HepG2 (cell line): Measurements from ENCODE around the gene SRSF4. TPM values are rescaled to one million over a fixed set of nuclear protein-coding genes. Genes with fewer than 3 reads are reported as not detected.

Experiments
- ATAC-seq: fragments of 200-7000 bp; cut with Tn5 transposase; 3 replicates; pipeline ENCODE4 v1.9.1; 2020; ENCODE audit warnings: mild to moderate bottlenecking, moderate library complexity
- BruUV-seq: library from RNA; stranded (reverse); fragments of 400-500 nt; replicated peaks from 2 replicates; lab custom pipeline; 2021; lab: Mats Ljungman, UMichigan
- CTCF ChIA-PET: fragments of 300-600 bp; formaldehyde crosslinking; extraction: SDS; loops from one replicate; lab custom pipeline; 2021; ENCODE audit warnings: low total read pairs, inconsistent platforms, low intra/inter-chr PET ratio; lab: Yijun Ruan, JAX
- POLR2A ChIA-PET: fragments of 350-600 bp; sonication (Branson Sonifier 250); formaldehyde crosslinking; loops from one replicate; lab custom pipeline; 2020; ENCODE audit warnings: antibody characterized with exemption, inconsistent platforms; lab: Yijun Ruan, JAX
- DNase-seq: peaks from one replicate; pipeline ENCODE4 v3.0.0-alpha.2; 2015; ENCODE audit warnings: low spot score
- FAIRE-seq: peaks from 3 replicates; lab custom pipeline; 2011; peaks lifted over from hg19 to GRCh38; lab: Jason Lieb, UNC
- H2AFZ ChIP-seq: one replicate; pipeline ENCODE4 v1.6.1; 2011; ENCODE audit warnings: low read length, inconsistent platforms
- H3K27ac ChIP-seq: fragments of 300-600 bp; 3 replicates; pipeline ENCODE4 v1.8.0; 2011; ENCODE audit warnings: mixed run types, mild to moderate bottlenecking, mixed read lengths, low read length, inconsistent platforms; ENCODE audit not compliant: insufficient read depth; ENCODE audit errors: extremely low read length
- H3K27me3 ChIP-seq, 2 experiments: fragments of 200-600 bp in 1 of 2; 2 replicates in 1 of 2; 3 replicates in 1 of 2; pipeline versions ENCODE4 v1.6.0 to v1.8.0; 2011; ENCODE audit warnings: low read length in 2 of 2, mild to moderate bottlenecking in 2 of 2, moderate library complexity in 2 of 2, inconsistent platforms in 1 of 2; ENCODE audit not compliant: insufficient read depth in 2 of 2, control insufficient read depth in 1 of 2
- H3K36me3 ChIP-seq, 2 experiments: fragments of 200-600 bp in 1 of 2; replicated peaks in 1 of 2; 2 replicates in 1 of 2; 3 replicates in 1 of 2; pipeline versions ENCODE4 v1.5.1 to v1.8.0; 2011; ENCODE audit warnings: low read length in 2 of 2, inconsistent platforms in 1 of 2; ENCODE audit not compliant: insufficient read depth in 2 of 2, control insufficient read depth in 1 of 2
- H3K4me1 ChIP-seq: 2 replicates; pipeline ENCODE4 v1.5.1; 2012; ENCODE audit warnings: low read length, inconsistent platforms; ENCODE audit not compliant: insufficient read depth
- H3K4me2 ChIP-seq: 2 replicates; pipeline ENCODE4 v1.6.0; 2011; ENCODE audit warnings: low read depth, low read length, inconsistent platforms
- H3K4me3 ChIP-seq, 3 experiments: fragments of 200-600 bp in 1 of 3; sonication (generic), shearing (Covaris generic) in 1 of 3; replicated peaks in 1 of 3; 2 replicates each; pipeline ENCODE4 v1.5.1; 2011 to 2016; ENCODE audit warnings: low read length in 3 of 3, inconsistent platforms in 2 of 3, low read depth in 2 of 3, mild to moderate bottlenecking in 2 of 3, control low read depth in 1 of 3, mixed read lengths in 1 of 3; ENCODE audit not compliant: insufficient read depth in 1 of 3
- H3K79me2 ChIP-seq: one replicate; pipeline ENCODE4 v1.6.1; 2011; ENCODE audit warnings: low read length, inconsistent platforms; ENCODE audit not compliant: insufficient read depth
- H3K9ac ChIP-seq: 2 replicates; pipeline ENCODE4 v1.6.0; 2011; ENCODE audit warnings: mild to moderate bottlenecking, low read depth, low read length, inconsistent platforms; ENCODE audit not compliant: insufficient read depth
- H3K9me3 ChIP-seq: 2 replicates; pipeline ENCODE4 v1.5.1; 2012; ENCODE audit warnings: mild to moderate bottlenecking, low read length
- H4K20me1 ChIP-seq: 2 replicates; pipeline ENCODE4 v1.6.0; 2011; ENCODE audit warnings: inconsistent platforms, mild to moderate bottlenecking, low read length, moderate library complexity; ENCODE audit not compliant: insufficient read depth
- FOXA3 ChIP-seq: IDR thresholded peaks from 2 replicates; pipeline ENCODE4 v1.6.1; 2016; ENCODE audit warnings: missing genetic modification reagents, missing compliant biosample characterization
- ISX ChIP-seq: sonication (generic); formaldehyde crosslinking; conservative IDR thresholded peaks from 2 replicates; pipeline ENCODE4 v1.5.0; 2020; ENCODE audit warnings: missing genetic modification reagents
- KAT2B ChIP-seq: fragments of 150-350 bp; IDR thresholded peaks from 2 replicates; pipeline ENCODE4 v1.6.1; 2014; ENCODE audit warnings: low read depth, low read length, borderline replicate concordance
- NPAS2 ChIP-seq: sonication (generic); formaldehyde crosslinking; IDR thresholded peaks from 2 replicates; pipeline ENCODE4 v1.8.0; 2022; ENCODE audit warnings: mild to moderate bottlenecking, missing genetic modification reagents, borderline replicate concordance
- NR2F2 ChIP-seq: IDR thresholded peaks from 2 replicates; pipeline ENCODE4 v1.6.1; 2012; ENCODE audit warnings: low read depth, inconsistent platforms, borderline replicate concordance
- TARDBP ChIP-seq: sonication (generic); formaldehyde crosslinking; IDR thresholded peaks from 2 replicates; pipeline ENCODE4 v1.8.0; 2022; ENCODE audit warnings: mild to moderate bottlenecking, missing genetic modification reagents
- TEAD2 ChIP-seq: sonication (generic); formaldehyde crosslinking; IDR thresholded peaks from 2 replicates; pipeline ENCODE4 v1.9.0; 2021; ENCODE audit warnings: missing genetic modification reagents
- TRIM24 ChIP-seq: sonication (generic); formaldehyde crosslinking; IDR thresholded peaks from 2 replicates; pipeline ENCODE4 v1.8.0; 2022; ENCODE audit warnings: mild to moderate bottlenecking, missing genetic modification reagents
- ZBTB3 ChIP-seq: sonication (generic); formaldehyde crosslinking; IDR thresholded peaks from 2 replicates; pipeline ENCODE4 v1.4.0; 2020; ENCODE audit warnings: low read depth, mild to moderate bottlenecking, moderate library complexity, missing genetic modification reagents, borderline replicate concordance
- ZFP90 ChIP-seq: sonication (generic); formaldehyde crosslinking; IDR thresholded peaks from 2 replicates; pipeline ENCODE4 v1.8.0; 2022; ENCODE audit warnings: missing genetic modification reagents, mild to moderate bottlenecking, inconsistent platforms, borderline replicate concordance
- ZMAT3 ChIP-seq: sonication (generic); formaldehyde crosslinking; conservative IDR thresholded peaks from 2 replicates; pipeline ENCODE4 v1.7.0; 2021; ENCODE audit warnings: missing genetic modification reagents
- ZNF101 ChIP-seq: sonication (generic); formaldehyde crosslinking; IDR thresholded peaks from 2 replicates; pipeline ENCODE4 v1.4.0; 2020; ENCODE audit warnings: mild to moderate bottlenecking, low read depth, missing genetic modification reagents, borderline replicate concordance
- ZNF782 ChIP-seq: sonication (generic); formaldehyde crosslinking; IDR thresholded peaks from 2 replicates; pipeline ENCODE4 v1.4.0; 2020; ENCODE audit warnings: missing genetic modification reagents, mild to moderate bottlenecking, borderline replicate concordance
- WGBS: methylation state at CpG from one replicate; pipeline ENCODE4 v1.1.6; 2017; ENCODE audit warnings: low lambda C conversion rate; 5-methylcytosine and 5-hydroxymethylcytosine counted together
- in situ Hi-C: cut with HindIII; loops from 2 replicates; pipeline ENCODE4 v1.10.0; 2017; ENCODE audit warnings: low pct_unique_long_range_greater_than_20kb; ENCODE audit not compliant: extremely low pct_ligation_motif_present
- intact Hi-C: fragments of 100-400 bp; cut with micrococcal nuclease; formaldehyde crosslinking; loops from one replicate; pipeline ENCODE4 v1.10.0; 2022; ENCODE audit not compliant: unreplicated experiment
- polyA plus RNA-seq, 8 experiments: library from polyadenylated mRNA; depleted of rRNA in 3 of 8; stranded (reverse) in 7 of 8; unstranded in 1 of 8; fragments of >200 nt; fragmentation: Illumina TruSeq in 4 of 8; extraction: Trizol in 4 of 8; gene quantifications; 2 replicates each; pipeline versions ENCODE4 v1.2.1 to v1.2.3, GENCODE V29; 2011 to 2016; ENCODE audit warnings: low read depth in 4 of 8, missing spikeins in 1 of 8, mixed read lengths in 1 of 8; ENCODE audit not compliant: insufficient read depth in 1 of 8
- total RNA-seq, 5 experiments: library from RNA; depleted of rRNA; stranded (reverse); fragments of >200 nt; fragmentation: Illumina TruSeq; extraction: Trizol; gene quantifications; 2 replicates each; pipeline ENCODE4 v1.2.3, GENCODE V29; 2016; ENCODE audit warnings: low read depth in 1 of 5
- TF ChIP-seq, protein P1 (sequence below): sonication (generic); formaldehyde crosslinking; IDR thresholded peaks from 2 replicates; pipeline ENCODE4 v1.4.0; 2020; ENCODE audit warnings: mild to moderate bottlenecking, missing genetic modification reagents, borderline replicate concordance
- TF ChIP-seq, protein P2 (sequence below): sonication (generic); formaldehyde crosslinking; IDR thresholded peaks from 2 replicates; pipeline ENCODE4 v1.8.0; 2022; ENCODE audit warnings: mild to moderate bottlenecking, missing genetic modification reagents, borderline replicate concordance
- TF ChIP-seq, protein P3 (sequence below): sonication (generic); formaldehyde crosslinking; IDR thresholded peaks from 2 replicates; pipeline ENCODE4 v1.8.0; 2022; ENCODE audit warnings: missing genetic modification reagents, mild to moderate bottlenecking, borderline replicate concordance

SRSF4 gene
- total and polyA plus RNA-seq, 2 of the 13 experiments (the other 11 are each of a cell fraction or from before 2014, with no cell fraction given), result 37.7 to 50.9 TPM

DNA sequence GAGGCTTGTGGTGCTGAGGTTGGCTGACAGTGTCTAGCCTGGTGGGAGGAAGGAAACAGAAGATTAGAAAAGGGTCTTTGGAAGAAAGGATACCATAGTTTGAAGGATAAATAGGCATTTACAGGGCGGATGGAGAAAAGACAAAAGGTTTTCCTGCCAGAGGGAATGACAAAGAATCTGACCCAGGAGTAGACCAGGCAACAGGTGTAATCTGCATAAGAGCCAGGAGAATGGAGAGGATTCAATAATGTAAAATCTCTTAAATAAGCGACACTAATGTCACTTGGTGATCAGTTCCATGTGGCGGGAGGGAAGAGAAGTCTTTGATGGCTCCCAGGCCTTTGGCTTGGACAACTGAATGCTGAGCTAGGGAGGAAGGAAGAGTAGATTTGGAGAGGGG lies 39.6 kb upstream of the SRSF4 start (continued):
- TF ChIP-seq, protein P1, sequence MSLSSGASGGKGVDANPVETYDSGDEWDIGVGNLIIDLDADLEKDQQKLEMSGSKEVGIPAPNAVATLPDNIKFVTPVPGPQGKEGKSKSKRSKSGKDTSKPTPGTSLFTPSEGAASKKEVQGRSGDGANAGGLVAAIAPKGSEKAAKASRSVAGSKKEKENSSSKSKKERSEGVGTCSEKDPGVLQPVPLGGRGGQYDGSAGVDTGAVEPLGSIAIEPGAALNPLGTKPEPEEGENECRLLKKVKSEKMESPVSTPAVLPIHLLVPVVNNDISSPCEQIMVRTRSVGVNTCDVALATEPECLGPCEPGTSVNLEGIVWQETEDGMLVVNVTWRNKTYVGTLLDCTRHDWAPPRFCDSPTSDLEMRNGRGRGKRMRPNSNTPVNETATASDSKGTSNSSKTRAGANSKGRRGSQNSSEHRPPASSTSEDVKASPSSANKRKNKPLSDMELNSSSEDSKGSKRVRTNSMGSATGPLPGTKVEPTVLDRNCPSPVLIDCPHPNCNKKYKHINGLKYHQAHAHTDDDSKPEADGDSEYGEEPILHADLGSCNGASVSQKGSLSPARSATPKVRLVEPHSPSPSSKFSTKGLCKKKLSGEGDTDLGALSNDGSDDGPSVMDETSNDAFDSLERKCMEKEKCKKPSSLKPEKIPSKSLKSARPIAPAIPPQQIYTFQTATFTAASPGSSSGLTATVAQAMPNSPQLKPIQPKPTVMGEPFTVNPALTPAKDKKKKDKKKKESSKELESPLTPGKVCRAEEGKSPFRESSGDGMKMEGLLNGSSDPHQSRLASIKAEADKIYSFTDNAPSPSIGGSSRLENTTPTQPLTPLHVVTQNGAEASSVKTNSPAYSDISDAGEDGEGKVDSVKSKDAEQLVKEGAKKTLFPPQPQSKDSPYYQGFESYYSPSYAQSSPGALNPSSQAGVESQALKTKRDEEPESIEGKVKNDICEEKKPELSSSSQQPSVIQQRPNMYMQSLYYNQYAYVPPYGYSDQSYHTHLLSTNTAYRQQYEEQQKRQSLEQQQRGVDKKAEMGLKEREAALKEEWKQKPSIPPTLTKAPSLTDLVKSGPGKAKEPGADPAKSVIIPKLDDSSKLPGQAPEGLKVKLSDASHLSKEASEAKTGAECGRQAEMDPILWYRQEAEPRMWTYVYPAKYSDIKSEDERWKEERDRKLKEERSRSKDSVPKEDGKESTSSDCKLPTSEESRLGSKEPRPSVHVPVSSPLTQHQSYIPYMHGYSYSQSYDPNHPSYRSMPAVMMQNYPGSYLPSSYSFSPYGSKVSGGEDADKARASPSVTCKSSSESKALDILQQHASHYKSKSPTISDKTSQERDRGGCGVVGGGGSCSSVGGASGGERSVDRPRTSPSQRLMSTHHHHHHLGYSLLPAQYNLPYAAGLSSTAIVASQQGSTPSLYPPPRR, result no peak

DNA sequence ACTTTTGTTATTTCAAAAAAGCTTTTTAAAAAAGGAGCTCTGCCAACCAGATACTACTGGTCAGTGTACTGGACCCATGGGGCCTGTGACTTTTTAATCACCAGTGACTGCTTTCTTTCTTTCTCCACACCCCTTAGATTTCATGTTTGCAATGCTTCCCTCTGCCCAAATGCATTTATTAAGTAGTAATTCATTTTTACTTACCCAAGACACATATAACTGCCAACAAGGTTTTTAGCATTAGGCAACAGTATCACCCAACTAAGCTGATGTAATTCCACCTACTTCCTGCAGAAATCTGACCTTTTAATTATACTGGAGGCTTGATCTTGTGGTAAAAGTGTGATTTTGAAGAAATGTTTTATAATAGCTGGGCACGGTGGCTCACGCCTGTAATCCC lies 36.5 kb upstream of the SRSF4 start:
- Histone ChIP-seq H3K27me3 (no peaks in the 10 kb centered on the region), H4K20me1 (no peaks in the 10 kb centered on the region), H3K4me1 (no peaks in the 10 kb centered on the region), H3K9me3 (no peaks in the 10 kb centered on the region), H2AFZ (no peak overlapping the region), H3K79me2 (no peaks in the 10 kb centered on the region), H3K4me2 (no peak overlapping the region), H3K4me3 (no peak overlapping the region), H3K36me3 (peaks cover 8 to 31% of the 10 kb centered on the region in 2 experiments), H3K9ac (no peak overlapping the region), H3K27ac (no peak overlapping the region)
- in situ Hi-C loops, result no loop called here
- BruUV-seq, result no TSS peak
- 100% methylated on average over 2 of the region's 2 CpGs for WGBS
- FAIRE-seq, result no peak
- no peak for DNase-seq
- TF ChIP-seq TEAD2 (CRISPR knock-in tag) (no peak), ZFP90 (CRISPR knock-in tag) (no peak), TARDBP (no peak), KAT2B (no peak), ZNF782 (no peak), ZNF101 (CRISPR knock-in tag) (no peak), NR2F2 (no peak), ZMAT3 (CRISPR knock-in tag) (no peak), FOXA3 (no peak), ZBTB3 (CRISPR knock-in tag) (no peak), NPAS2 (CRISPR knock-in tag) (no peak), ISX (CRISPR knock-in tag) (no peak), TRIM24 (no peak)
- TF ChIP-seq, protein P2, sequence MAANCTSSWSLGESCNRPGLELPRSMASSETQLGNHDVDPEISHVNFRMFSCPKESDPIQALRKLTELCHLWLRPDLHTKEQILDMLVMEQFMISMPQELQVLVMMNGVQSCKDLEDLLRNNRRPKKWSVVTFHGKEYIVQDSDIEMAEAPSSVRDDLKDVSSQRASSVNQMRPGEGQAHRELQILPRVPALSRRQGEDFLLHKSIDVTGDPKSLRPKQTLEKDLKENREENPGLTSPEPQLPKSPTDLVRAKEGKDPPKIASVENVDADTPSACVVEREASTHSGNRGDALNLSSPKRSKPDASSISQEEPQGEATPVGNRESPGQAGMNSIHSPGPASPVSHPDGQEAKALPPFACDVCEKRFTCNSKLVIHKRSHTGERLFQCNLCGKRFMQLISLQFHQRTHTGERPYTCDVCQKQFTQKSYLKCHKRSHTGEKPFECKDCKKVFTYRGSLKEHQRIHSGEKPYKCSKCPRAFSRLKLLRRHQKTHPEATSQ (CRISPR knock-in tag), result no peak
- TF ChIP-seq, protein P3, sequence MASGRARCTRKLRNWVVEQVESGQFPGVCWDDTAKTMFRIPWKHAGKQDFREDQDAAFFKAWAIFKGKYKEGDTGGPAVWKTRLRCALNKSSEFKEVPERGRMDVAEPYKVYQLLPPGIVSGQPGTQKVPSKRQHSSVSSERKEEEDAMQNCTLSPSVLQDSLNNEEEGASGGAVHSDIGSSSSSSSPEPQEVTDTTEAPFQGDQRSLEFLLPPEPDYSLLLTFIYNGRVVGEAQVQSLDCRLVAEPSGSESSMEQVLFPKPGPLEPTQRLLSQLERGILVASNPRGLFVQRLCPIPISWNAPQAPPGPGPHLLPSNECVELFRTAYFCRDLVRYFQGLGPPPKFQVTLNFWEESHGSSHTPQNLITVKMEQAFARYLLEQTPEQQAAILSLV (CRISPR knock-in tag), result no peak
- ChIA-PET POLR2A (no interaction called here), CTCF (no interaction called here)
- intact Hi-C loops, result no loop called here
- ATAC-seq, result no peak
